OCI-LY1 (cell line): ENCODE results near the gene IL1RAPL1.

Source experiments
- H2AFZ ChIP-seq: fragments of 200-600 bp; sonication (generic), shearing (Covaris generic); 2 replicates; pipeline ENCODE4 v1.6.0; 2014; ENCODE audit warnings: antibody characterized with exemption, mild to moderate bottlenecking, low read length
- H3F3A ChIP-seq: fragments of 200-600 bp; sonication (generic), shearing (Covaris generic); 2 replicates; pipeline ENCODE4 v1.6.0; 2014; ENCODE audit warnings: mild to moderate bottlenecking, antibody characterized with exemption, low read length, moderate library complexity; ENCODE audit not compliant: insufficient read depth
- H3K27ac ChIP-seq: fragments of 200-600 bp; sonication (generic); 2 replicates; pipeline ENCODE4 v1.5.1; 2014; ENCODE audit warnings: low read length, mixed run types, mild to moderate bottlenecking, low read depth; ENCODE audit not compliant: poor library complexity, severe bottlenecking
- H3K27me3 ChIP-seq: fragments of 200-600 bp; sonication (generic); 2 replicates; pipeline ENCODE4 v1.6.0; 2014; ENCODE audit warnings: antibody characterized with exemption, mild to moderate bottlenecking, low read length, moderate library complexity; ENCODE audit not compliant: insufficient read depth
- H3K36me3 ChIP-seq: fragments of 200-600 bp; sonication (generic); 2 replicates; pipeline ENCODE4 v1.6.1; 2014; ENCODE audit warnings: mild to moderate bottlenecking, antibody characterized with exemption, low read length, moderate library complexity, mixed read lengths; ENCODE audit not compliant: insufficient read depth
- H3K4me1 ChIP-seq: fragments of 200-600 bp; sonication (generic); 2 replicates; pipeline ENCODE4 v1.5.1; 2014; ENCODE audit warnings: mild to moderate bottlenecking, low read length, moderate library complexity; ENCODE audit not compliant: insufficient read depth, severe bottlenecking
- H3K4me2 ChIP-seq: fragments of 200-600 bp; sonication (generic), shearing (Covaris generic); 2 replicates; pipeline ENCODE4 v1.6.1; 2014; ENCODE audit warnings: low read length
- H3K4me3 ChIP-seq: fragments of 200-600 bp; sonication (generic); 2 replicates; pipeline ENCODE4 v1.5.1; 2014; ENCODE audit warnings: low read length, low read depth, mild to moderate bottlenecking, mixed read lengths; ENCODE audit not compliant: poor library complexity, severe bottlenecking
- H3K79me2 ChIP-seq: fragments of 200-600 bp; shearing (Covaris generic); 2 replicates; pipeline ENCODE4 v1.6.1; 2016; ENCODE audit warnings: mixed run types, low read length, mixed read lengths; ENCODE audit not compliant: insufficient read depth
- H3K9ac ChIP-seq: fragments of 200-600 bp; sonication (generic), shearing (Covaris generic); 2 replicates; pipeline ENCODE4 v1.6.1; 2014; ENCODE audit warnings: mild to moderate bottlenecking, low read length, mixed read lengths
- H3K9me2 ChIP-seq: fragments of 200-600 bp; sonication (generic), shearing (Covaris generic); 2 replicates; pipeline ENCODE4 v1.6.1; 2014; ENCODE audit warnings: low read depth, mild to moderate bottlenecking, low read length, mixed read lengths
- H3K9me3 ChIP-seq: fragments of 200-600 bp; shearing (Covaris generic); 2 replicates; pipeline ENCODE4 v1.6.1; 2014; ENCODE audit warnings: low read length, mixed read lengths
- H4K20me1 ChIP-seq: fragments of 200-600 bp; sonication (generic), shearing (Covaris generic); 2 replicates; pipeline ENCODE4 v1.6.0; 2016; ENCODE audit warnings: mild to moderate bottlenecking, low read length; ENCODE audit not compliant: insufficient read depth
- CTCF ChIP-seq: fragments of 200-600 bp; sonication (generic), shearing (Covaris generic); IDR thresholded peaks from 2 replicates; pipeline ENCODE4 v1.5.1; 2017; ENCODE audit warnings: mild to moderate bottlenecking, antibody characterized with exemption, low read length, moderate library complexity, mixed read lengths
- EZH2 ChIP-seq: fragments of 200-600 bp; sonication (generic), shearing (Covaris generic); IDR thresholded peaks from 2 replicates; pipeline ENCODE4 v1.8.0; 2017; ENCODE audit warnings: borderline replicate concordance, mixed run types, mild to moderate bottlenecking, antibody characterized with exemption, low read length, moderate library complexity, mixed read lengths

Gene IL1RAPL1

GRCh38 chrX:29867971-29868370 lies 1280.7 kb downstream of the IL1RAPL1 start:
- H3K4me3 ChIP-seq, result no peak overlapping the region
- TF ChIP-seq EZH2, result no peak
- TF ChIP-seq CTCF, result no peak

GRCh38 chrX:29869837-29870236 lies 1282.6 kb downstream of the IL1RAPL1 start:
- no peak for TF ChIP-seq CTCF
- TF ChIP-seq EZH2, result no peak
- Histone ChIP-seq H3K27ac (no peak overlapping the region), H3K9me3 (no peaks in the 10 kb centered on the region), H3K4me3 (no peak overlapping the region), H4K20me1 (no peaks in the 10 kb centered on the region), H3K9ac (no peak overlapping the region), H3K9me2 (no peaks in the 10 kb centered on the region), H3K4me2 (no peak overlapping the region), H3K27me3 (no peaks in the 10 kb centered on the region), H3K79me2 (no peaks in the 10 kb centered on the region), H2AFZ (no peak overlapping the region), H3F3A (no peaks in the 10 kb centered on the region), H3K4me1 (no peaks in the 10 kb centered on the region), H3K36me3 (no peaks in the 10 kb centered on the region)

More at GRCh38 chrX:29867971-29868370, 1280.7 kb downstream of the IL1RAPL1 start:
- H3K27ac ChIP-seq, result no peak overlapping the region
- H3K9ac ChIP-seq, result no peak overlapping the region
- no peaks in the 10 kb centered on the region for H3K9me2 ChIP-seq
- H2AFZ ChIP-seq, result no peak overlapping the region
- H3K27me3 ChIP-seq, result no peaks in the 10 kb centered on the region
- no peaks in the 10 kb centered on the region for H3K79me2 ChIP-seq
- no peaks in the 10 kb centered on the region for H3K4me1 ChIP-seq
- no peaks in the 10 kb centered on the region for H3F3A ChIP-seq
- no peaks in the 10 kb centered on the region for H4K20me1 ChIP-seq
- H3K4me2 ChIP-seq, result no peak overlapping the region
- no peaks in the 10 kb centered on the region for H3K36me3 ChIP-seq
- no peaks in the 10 kb centered on the region for H3K9me3 ChIP-seq

DNA sequence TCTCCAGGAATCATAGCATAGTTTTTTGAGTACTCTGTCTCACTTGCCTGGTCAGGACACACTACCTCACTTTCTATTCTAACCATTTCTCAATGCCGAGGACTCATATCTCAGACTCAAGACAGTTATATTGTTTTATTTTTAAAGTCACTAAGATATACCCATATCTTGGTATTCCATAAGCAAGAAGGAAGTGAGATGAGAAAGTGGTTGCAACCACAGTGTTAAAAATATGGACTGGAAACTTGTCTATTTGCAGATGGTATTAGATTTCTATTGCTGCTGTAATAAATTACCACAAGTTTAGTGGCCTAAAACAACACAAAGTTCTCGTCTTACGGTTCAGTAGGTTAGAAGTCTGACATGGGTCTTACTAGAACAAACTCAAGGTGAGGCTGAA lies 1283.4 kb downstream of the IL1RAPL1 start:
- Histone ChIP-seq H3K4me2 (no peak overlapping the region), H3K79me2 (no peaks in the 10 kb centered on the region), H3K9me3 (no peaks in the 10 kb centered on the region), H3K36me3 (no peaks in the 10 kb centered on the region), H3K9ac (no peak overlapping the region), H3K27me3 (no peaks in the 10 kb centered on the region), H3K27ac (no peak overlapping the region), H3K4me3 (no peak overlapping the region), H4K20me1 (no peaks in the 10 kb centered on the region), H3K9me2 (no peaks in the 10 kb centered on the region), H3K4me1 (no peaks in the 10 kb centered on the region), H2AFZ (no peak overlapping the region), H3F3A (no peaks in the 10 kb centered on the region)
- TF ChIP-seq CTCF (no peak), EZH2 (no peak)
